Neural cell (in vitro differentiated cells): ENCODE results near the gene PRRT1.
"Not testable (repeated sequence)": the region's sequence is repeated elsewhere in the genome, so short reads cannot be mapped to it uniquely, and the experiment has no call there.

Experiments used
- EP300 ChIP-seq: fragments of 450-650 bp; conservative IDR thresholded peaks from 2 replicates; pipeline ENCODE4 v1.6.1; 2014; ENCODE audit warnings: antibody characterized with exemption, mild to moderate bottlenecking, moderate library complexity; ENCODE audit not compliant: poor library complexity, severe bottlenecking
- EZH2 ChIP-seq: fragments of 200-600, 300-800 bp; shearing (Covaris generic), sonication (generic); IDR thresholded peaks from 2 replicates; pipeline ENCODE4 v1.6.1; 2014; ENCODE audit warnings: antibody characterized with exemption, low read length, borderline replicate concordance, mild to moderate bottlenecking; ENCODE audit not compliant: insufficient read depth, poor library complexity, severe bottlenecking
- POLR2AphosphoS5 ChIP-seq: IDR thresholded peaks from 2 replicates; pipeline ENCODE4 v1.6.1; 2012
- RAD21 ChIP-seq: fragments of 450-650 bp; conservative IDR thresholded peaks from 2 replicates; pipeline ENCODE4 v1.6.1; 2014; ENCODE audit warnings: antibody characterized with exemption, mild to moderate bottlenecking, moderate library complexity
- SMC3 ChIP-seq: fragments of 450-650 bp; conservative IDR thresholded peaks from 2 replicates; pipeline ENCODE4 v1.6.1; 2014; ENCODE audit warnings: antibody characterized with exemption, mild to moderate bottlenecking, moderate library complexity; ENCODE audit not compliant: poor library complexity
- TAF1 ChIP-seq: IDR thresholded peaks from 2 replicates; pipeline ENCODE4 v1.6.1; 2012; ENCODE audit warnings: low read depth
- TF ChIP-seq, protein P1 (sequence below): fragments of 450-650 bp; IDR thresholded peaks from 2 replicates; pipeline ENCODE4 v1.5.1; 2014; ENCODE audit warnings: antibody characterized with exemption, mild to moderate bottlenecking, moderate library complexity; ENCODE audit not compliant: poor library complexity, severe bottlenecking

DNA sequence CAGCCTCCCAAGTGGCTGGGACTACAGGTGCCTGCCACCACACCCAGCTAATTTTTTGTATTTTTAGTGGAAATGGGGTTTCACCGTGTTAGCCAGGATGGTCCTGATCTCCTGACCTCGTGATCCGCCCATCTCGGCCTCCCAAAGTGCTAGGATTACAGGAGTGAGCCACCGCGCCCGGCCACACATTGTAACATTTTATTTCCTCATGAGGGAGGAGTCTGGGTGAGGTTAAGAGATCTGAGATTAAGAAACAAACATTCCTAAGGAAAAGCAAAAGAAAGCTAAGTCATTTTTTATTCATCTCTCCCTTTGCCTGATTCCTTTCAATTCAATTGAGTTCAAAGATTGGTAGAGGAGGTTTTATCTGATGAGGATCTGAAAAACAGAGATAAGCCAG is 7.5 kb downstream of the PRRT1 start:
- TF ChIP-seq, protein P1, sequence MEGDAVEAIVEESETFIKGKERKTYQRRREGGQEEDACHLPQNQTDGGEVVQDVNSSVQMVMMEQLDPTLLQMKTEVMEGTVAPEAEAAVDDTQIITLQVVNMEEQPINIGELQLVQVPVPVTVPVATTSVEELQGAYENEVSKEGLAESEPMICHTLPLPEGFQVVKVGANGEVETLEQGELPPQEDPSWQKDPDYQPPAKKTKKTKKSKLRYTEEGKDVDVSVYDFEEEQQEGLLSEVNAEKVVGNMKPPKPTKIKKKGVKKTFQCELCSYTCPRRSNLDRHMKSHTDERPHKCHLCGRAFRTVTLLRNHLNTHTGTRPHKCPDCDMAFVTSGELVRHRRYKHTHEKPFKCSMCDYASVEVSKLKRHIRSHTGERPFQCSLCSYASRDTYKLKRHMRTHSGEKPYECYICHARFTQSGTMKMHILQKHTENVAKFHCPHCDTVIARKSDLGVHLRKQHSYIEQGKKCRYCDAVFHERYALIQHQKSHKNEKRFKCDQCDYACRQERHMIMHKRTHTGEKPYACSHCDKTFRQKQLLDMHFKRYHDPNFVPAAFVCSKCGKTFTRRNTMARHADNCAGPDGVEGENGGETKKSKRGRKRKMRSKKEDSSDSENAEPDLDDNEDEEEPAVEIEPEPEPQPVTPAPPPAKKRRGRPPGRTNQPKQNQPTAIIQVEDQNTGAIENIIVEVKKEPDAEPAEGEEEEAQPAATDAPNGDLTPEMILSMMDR = not testable (repeated sequence)
- not testable (repeated sequence) for TF ChIP-seq EZH2, EP300, TAF1, SMC3, POLR2AphosphoS5, RAD21
